GM06990 (cell line): ENCODE results near the gene CYYR1.

Experiments used
- DNase-seq: peaks from one replicate; pipeline ENCODE4 v3.0.0-alpha.2; 2011; ENCODE audit not compliant: insufficient read length; ENCODE audit errors: extremely low read depth
- H3K27me3 ChIP-seq: replicated peaks from 2 replicates; pipeline ENCODE4 v1.6.0; 2011; ENCODE audit warnings: low read length; ENCODE audit not compliant: control insufficient read depth, insufficient read depth
- H3K36me3 ChIP-seq: 2 replicates; pipeline ENCODE4 v1.5.1; 2011; ENCODE audit warnings: low read length; ENCODE audit not compliant: control insufficient read depth, insufficient read depth
- H3K4me3 ChIP-seq: replicated peaks from 2 replicates; pipeline ENCODE4 v1.5.1; 2011; ENCODE audit warnings: low read depth, mild to moderate bottlenecking, control low read depth, low read length
- CTCF ChIP-seq: IDR thresholded peaks from 2 replicates; pipeline ENCODE4 v1.5.1; 2011; ENCODE audit warnings: low read length, control low read depth, mild to moderate bottlenecking, inconsistent platforms; ENCODE audit not compliant: insufficient read depth, poor library complexity, severe bottlenecking

CYYR1 gene

DNA sequence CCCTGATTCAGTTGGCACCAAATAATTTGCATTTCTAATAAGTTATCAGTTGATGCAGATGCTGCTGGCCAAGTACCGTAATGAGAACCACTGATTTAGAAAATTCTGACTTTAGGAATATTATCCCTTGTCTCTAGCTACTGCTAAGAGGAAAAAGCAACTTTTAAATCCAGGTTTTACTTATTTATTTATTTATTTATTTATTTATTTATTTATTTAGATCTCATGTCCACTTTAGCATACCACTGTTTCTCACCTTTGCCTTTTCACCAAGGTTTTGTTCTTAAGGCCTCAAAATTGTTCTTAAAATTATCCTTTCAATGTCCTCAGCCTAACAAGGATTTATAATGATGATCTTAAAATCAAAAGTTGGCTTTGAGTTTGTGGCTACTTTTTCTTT lies 8.7 kb upstream of the CYYR1 start:
- no peak for TF ChIP-seq CTCF
- Histone ChIP-seq H3K27me3 (no peaks in the 10 kb centered on the region), H3K4me3 (no peak overlapping the region), H3K36me3 (no peaks in the 10 kb centered on the region)
- DNase-seq: no peak

DNA sequence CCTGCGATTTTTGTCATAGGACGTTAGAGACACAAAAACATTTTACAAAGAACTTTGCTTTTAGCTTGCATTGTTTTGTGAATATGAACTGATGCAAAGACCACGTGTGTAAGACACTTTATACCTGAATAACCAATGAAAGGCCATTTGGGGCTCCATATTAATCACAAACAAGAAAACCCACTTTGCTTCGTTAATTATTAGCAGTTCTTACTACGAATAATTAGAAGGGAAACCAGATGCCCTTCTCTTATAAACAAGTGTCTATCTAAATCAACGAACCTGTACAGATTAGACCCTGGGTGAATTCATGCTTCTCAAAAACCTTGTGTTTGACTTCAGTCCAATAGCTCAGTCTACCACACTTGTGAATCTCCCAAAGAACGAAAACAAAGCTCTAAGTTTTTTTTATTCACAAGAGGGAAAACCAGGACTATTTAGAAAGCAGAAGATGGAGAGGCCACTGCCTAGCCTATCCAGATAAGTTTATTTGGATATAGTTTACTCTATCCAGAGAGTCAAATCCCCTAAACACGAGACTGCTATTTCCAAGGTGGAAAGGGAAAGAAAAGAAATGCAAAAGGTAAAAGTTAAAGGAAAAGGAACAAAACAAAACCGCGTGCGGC lies 897 bp downstream of the CYYR1 start:
- no peak for DNase-seq
- Histone ChIP-seq H3K36me3 (no peaks in the 10 kb centered on the region), H3K4me3 (no peak overlapping the region), H3K27me3 (no peaks in the 10 kb centered on the region)
- TF ChIP-seq CTCF: no peak

- no peak for TF ChIP-seq CTCF
- H3K27me3 ChIP-seq: no peaks in the 10 kb centered on the region
- H3K4me3 ChIP-seq: no peak overlapping the region
- no peaks in the 10 kb centered on the region for H3K36me3 ChIP-seq
- no peak for DNase-seq
Measured at GRCh38 chr21:26570203-26570602, 2.9 kb downstream of the CYYR1 start.

- Histone ChIP-seq H3K4me3 (no peak overlapping the region), H3K36me3 (no peaks in the 10 kb centered on the region), H3K27me3 (no peaks in the 10 kb centered on the region)
- no peak for DNase-seq
- no peak for TF ChIP-seq CTCF
Measured at GRCh38 chr21:26565546-26565945, 7.5 kb downstream of the CYYR1 start.

DNA sequence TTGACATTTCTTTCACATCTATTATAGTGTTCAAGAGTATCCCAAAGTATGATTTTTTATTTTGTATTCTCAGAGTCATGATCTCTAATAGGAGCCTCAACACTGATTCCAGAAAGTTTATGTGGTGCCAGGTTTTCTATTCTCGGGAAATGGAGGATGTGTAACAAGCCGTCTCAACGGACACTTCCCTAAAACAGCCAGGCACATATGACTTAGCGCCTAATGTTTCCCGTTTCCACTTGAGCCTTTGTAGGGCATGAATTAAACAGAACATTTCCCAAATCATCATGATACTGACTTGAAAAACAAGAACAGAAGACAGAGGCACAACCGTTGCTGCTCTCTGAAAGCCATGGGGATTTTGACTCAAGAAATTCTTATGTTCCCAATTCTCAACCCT lies 8.0 kb downstream of the CYYR1 start:
- TF ChIP-seq CTCF: no peak
- no peak overlapping the region for H3K4me3 ChIP-seq

More for the DNA sequence above, 8.0 kb downstream of the CYYR1 start:
- Histone ChIP-seq H3K36me3 (no peaks in the 10 kb centered on the region), H3K27me3 (no peaks in the 10 kb centered on the region)
- DNase-seq: no peak
